ENCODE measurements around the gene NCKAP5. TPM values are rescaled to one million over a fixed set of nuclear protein-coding genes. Genes with fewer than 3 reads are reported as not detected.

Gene NCKAP5
- total and polyA plus RNA-seq, 2 donors (not counting 1 experiment from before 2014, with no cell fraction given) = not detected

- peaks cover 0 to 8% (median 1%) of the 10 kb centered on the region in 4 experiments for H3K27me3 ChIP-seq (replicated peaks in 1 of 4; ENCODE audit: control extremely low read depth in 1 of 4, control insufficient read depth in 3 of 4, insufficient read depth in 4 of 4, low read length in 3 of 4)
- ATAC-seq (ENCODE audit: low read depth) (no peak), DNase-seq (no peak)
- no peaks in the 10 kb centered on the region for H3K36me3 ChIP-seq (replicated peaks in 1 of 2; ENCODE audit: control extremely low read depth in 1 of 2, control insufficient read depth in 1 of 2, extremely low read depth in 1 of 2, insufficient read depth in 2 of 2, low read length in 1 of 2)
- H3K9ac ChIP-seq (ENCODE audit: low read length) = no peak overlapping the region
- no peaks in the 10 kb centered on the region for H3K9me3 Mint-ChIP-seq (ENCODE audit: insufficient read depth)
- peaks cover 6% of the 10 kb centered on the region for H3K27me3 Mint-ChIP-seq
- H3K4me2 ChIP-seq (replicated peaks; ENCODE audit: low read depth, low read length, poor library complexity, severe bottlenecking) = no peak overlapping the region
- POLR2A ChIA-PET = no interaction called here
- no peaks in the 10 kb centered on the region for H3K4me1 ChIP-seq (ENCODE audit: control insufficient read depth in 2 of 2, insufficient read depth in 2 of 2, low read length in 2 of 2)
- H3K27ac Mint-ChIP-seq = no peak overlapping the region
- 100% methylated on average over 1 of the region's 1 CpG for WGBS (ENCODE audit: insufficient coverage)
- H3K4me3 ChIP-seq (ENCODE audit: control extremely low read depth in 1 of 5, extremely low read depth in 1 of 5, insufficient read depth in 1 of 5, low read depth in 2 of 5, low read length in 4 of 5) = no peak overlapping the region
- H3K4me3 Mint-ChIP-seq = no peak overlapping the region
- intact Hi-C loops (cut with micrococcal nuclease) = no loop called here
- no peaks in the 10 kb centered on the region for H3K79me2 ChIP-seq (ENCODE audit: control insufficient read depth, insufficient read depth, low read length)
- peaks cover 0 to 3% (median 0%) of the 10 kb centered on the region in 3 donors for H3K9me3 ChIP-seq (ENCODE audit: control extremely low read depth in 1 of 3, control insufficient read depth in 2 of 3, insufficient read depth in 1 of 3, low read length in 2 of 3)
- CTCF ChIA-PET = interaction anchor here (1.8 kb wide), 1 partner anchor 16 kb away, joined by 5 read pairs; no protein-coding TSS in a partner anchor
- H3K27ac ChIP-seq (ENCODE audit: low read length in 2 of 2) = no peak overlapping the region
- TF ChIP-seq, protein P1, sequence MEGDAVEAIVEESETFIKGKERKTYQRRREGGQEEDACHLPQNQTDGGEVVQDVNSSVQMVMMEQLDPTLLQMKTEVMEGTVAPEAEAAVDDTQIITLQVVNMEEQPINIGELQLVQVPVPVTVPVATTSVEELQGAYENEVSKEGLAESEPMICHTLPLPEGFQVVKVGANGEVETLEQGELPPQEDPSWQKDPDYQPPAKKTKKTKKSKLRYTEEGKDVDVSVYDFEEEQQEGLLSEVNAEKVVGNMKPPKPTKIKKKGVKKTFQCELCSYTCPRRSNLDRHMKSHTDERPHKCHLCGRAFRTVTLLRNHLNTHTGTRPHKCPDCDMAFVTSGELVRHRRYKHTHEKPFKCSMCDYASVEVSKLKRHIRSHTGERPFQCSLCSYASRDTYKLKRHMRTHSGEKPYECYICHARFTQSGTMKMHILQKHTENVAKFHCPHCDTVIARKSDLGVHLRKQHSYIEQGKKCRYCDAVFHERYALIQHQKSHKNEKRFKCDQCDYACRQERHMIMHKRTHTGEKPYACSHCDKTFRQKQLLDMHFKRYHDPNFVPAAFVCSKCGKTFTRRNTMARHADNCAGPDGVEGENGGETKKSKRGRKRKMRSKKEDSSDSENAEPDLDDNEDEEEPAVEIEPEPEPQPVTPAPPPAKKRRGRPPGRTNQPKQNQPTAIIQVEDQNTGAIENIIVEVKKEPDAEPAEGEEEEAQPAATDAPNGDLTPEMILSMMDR (IDR thresholded peaks at IDR 0.05) = no peak
- TF ChIP-seq EZH2 (IDR thresholded peaks at IDR 0.05; ENCODE audit: borderline replicate concordance, insufficient read depth, low read depth, low read length, poor library complexity, severe bottlenecking) = no peak
- H3K4me1 Mint-ChIP-seq = peaks cover 2% of the 10 kb centered on the region
- H2AFZ ChIP-seq (ENCODE audit: insufficient read depth, low read depth, low read length, poor library complexity, severe bottlenecking) = no peak overlapping the region
- H4K20me1 ChIP-seq (ENCODE audit: control insufficient read depth, insufficient read depth, low read length, poor library complexity, severe bottlenecking) = no peaks in the 10 kb centered on the region
Measured at GRCh38 chr2:133503323-133503722, 64.9 kb downstream of the NCKAP5 start.

GRCh38 chr2:133502678-133503077, 65.6 kb downstream of the NCKAP5 start:
- ChIA-PET POLR2A (no interaction called here), CTCF (no interaction called here)
- Histone ChIP-seq H3K4me3 (ENCODE audit: control extremely low read depth in 1 of 5, extremely low read depth in 1 of 5, insufficient read depth in 1 of 5, low read depth in 2 of 5, low read length in 4 of 5) (no peak overlapping the region), H3K9me3 (ENCODE audit: control extremely low read depth in 1 of 3, control insufficient read depth in 2 of 3, insufficient read depth in 1 of 3, low read length in 2 of 3) (peaks cover 0 to 3% (median 0%) of the 10 kb centered on the region in 3 donors), H3K4me2 (replicated peaks; ENCODE audit: low read depth, low read length, poor library complexity, severe bottlenecking) (no peak overlapping the region), H3K27me3 (replicated peaks in 1 of 4; ENCODE audit: control extremely low read depth in 1 of 4, control insufficient read depth in 3 of 4, insufficient read depth in 4 of 4, low read length in 3 of 4) (peaks cover 0 to 8% (median 1%) of the 10 kb centered on the region in 4 experiments), H2AFZ (ENCODE audit: insufficient read depth, low read depth, low read length, poor library complexity, severe bottlenecking) (no peak overlapping the region), H3K9ac (ENCODE audit: low read length) (no peak overlapping the region), H3K79me2 (ENCODE audit: control insufficient read depth, insufficient read depth, low read length) (no peaks in the 10 kb centered on the region), H3K4me1 (ENCODE audit: control insufficient read depth in 2 of 2, insufficient read depth in 2 of 2, low read length in 2 of 2) (no peaks in the 10 kb centered on the region), H4K20me1 (ENCODE audit: control insufficient read depth, insufficient read depth, low read length, poor library complexity, severe bottlenecking) (no peaks in the 10 kb centered on the region), H3K36me3 (replicated peaks in 1 of 2; ENCODE audit: control extremely low read depth in 1 of 2, control insufficient read depth in 1 of 2, extremely low read depth in 1 of 2, insufficient read depth in 2 of 2, low read length in 1 of 2) (no peaks in the 10 kb centered on the region), H3K27ac (ENCODE audit: low read length in 2 of 2) (no peak overlapping the region)
- ATAC-seq (ENCODE audit: low read depth) (no peak), DNase-seq (no peak)
- TF ChIP-seq EZH2 (IDR thresholded peaks at IDR 0.05; ENCODE audit: borderline replicate concordance, insufficient read depth, low read depth, low read length, poor library complexity, severe bottlenecking) = no peak
- Mint-ChIP-seq H3K27me3 (peaks cover 6% of the 10 kb centered on the region), H3K27ac (no peak overlapping the region), H3K4me3 (no peak overlapping the region), H3K4me1 (peaks cover 2% of the 10 kb centered on the region), H3K9me3 (ENCODE audit: insufficient read depth) (no peaks in the 10 kb centered on the region)
- WGBS (ENCODE audit: insufficient coverage) = 87% methylated on average over 6 of the region's 7 CpGs
- intact Hi-C loops (cut with micrococcal nuclease) = no loop called here
